D721Med (cell line): ENCODE measurements around the gene GSE1.
A peak's percentile ranks its signal among the peaks of the same experiment; 100 is the strongest.

Experiments used
- DNase-seq: peaks from one replicate; pipeline ENCODE4 v3.0.0; 2011; ENCODE audit warnings: low spot score; ENCODE audit not compliant: insufficient read length
- FAIRE-seq: peaks from 2 replicates; lab custom pipeline; 2011; peaks lifted over from hg19 to GRCh38; lab: Jason Lieb, UNC
- TF ChIP-seq, protein P1 (sequence below): IDR thresholded peaks from 2 replicates; pipeline ENCODE4 v1.5.1; 2012; ENCODE audit warnings: mild to moderate bottlenecking, control low read depth; ENCODE audit not compliant: insufficient read depth; ENCODE audit errors: missing control alignments

The GSE1 gene

DNA sequence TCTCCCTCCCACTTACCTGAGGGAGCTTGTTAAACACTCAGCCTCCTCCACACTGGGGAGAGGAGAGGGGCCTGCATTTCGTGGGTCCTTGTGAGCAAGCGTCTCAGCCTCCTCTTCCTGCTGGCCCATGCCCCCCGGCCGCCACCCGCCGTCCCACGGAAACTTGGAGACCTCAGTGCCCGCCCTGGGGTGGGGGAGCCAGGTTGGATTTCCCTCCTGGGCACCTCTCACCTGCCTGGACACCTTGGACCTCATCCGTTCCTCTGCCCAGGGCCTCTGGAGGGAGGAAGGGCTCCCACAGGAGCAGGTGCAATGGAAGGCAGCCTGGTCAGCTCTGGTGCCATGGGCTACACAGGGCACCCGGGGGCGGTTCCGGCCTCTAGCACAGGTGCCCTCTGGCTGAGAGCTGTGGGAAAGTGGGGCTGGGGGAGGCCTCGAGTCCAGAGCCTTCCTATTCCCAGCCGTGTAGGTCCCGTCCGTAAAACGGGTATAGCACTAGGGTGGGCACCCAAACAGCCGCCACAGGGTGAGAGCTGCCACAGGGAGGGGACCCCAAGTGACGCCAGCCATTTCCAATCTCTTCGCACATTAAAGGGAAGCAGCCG, 11.0 kb downstream of the GSE1 start:
- DNase-seq (no peak), FAIRE-seq (no peak)
- TF ChIP-seq, protein P1, sequence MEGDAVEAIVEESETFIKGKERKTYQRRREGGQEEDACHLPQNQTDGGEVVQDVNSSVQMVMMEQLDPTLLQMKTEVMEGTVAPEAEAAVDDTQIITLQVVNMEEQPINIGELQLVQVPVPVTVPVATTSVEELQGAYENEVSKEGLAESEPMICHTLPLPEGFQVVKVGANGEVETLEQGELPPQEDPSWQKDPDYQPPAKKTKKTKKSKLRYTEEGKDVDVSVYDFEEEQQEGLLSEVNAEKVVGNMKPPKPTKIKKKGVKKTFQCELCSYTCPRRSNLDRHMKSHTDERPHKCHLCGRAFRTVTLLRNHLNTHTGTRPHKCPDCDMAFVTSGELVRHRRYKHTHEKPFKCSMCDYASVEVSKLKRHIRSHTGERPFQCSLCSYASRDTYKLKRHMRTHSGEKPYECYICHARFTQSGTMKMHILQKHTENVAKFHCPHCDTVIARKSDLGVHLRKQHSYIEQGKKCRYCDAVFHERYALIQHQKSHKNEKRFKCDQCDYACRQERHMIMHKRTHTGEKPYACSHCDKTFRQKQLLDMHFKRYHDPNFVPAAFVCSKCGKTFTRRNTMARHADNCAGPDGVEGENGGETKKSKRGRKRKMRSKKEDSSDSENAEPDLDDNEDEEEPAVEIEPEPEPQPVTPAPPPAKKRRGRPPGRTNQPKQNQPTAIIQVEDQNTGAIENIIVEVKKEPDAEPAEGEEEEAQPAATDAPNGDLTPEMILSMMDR: no peak

DNA sequence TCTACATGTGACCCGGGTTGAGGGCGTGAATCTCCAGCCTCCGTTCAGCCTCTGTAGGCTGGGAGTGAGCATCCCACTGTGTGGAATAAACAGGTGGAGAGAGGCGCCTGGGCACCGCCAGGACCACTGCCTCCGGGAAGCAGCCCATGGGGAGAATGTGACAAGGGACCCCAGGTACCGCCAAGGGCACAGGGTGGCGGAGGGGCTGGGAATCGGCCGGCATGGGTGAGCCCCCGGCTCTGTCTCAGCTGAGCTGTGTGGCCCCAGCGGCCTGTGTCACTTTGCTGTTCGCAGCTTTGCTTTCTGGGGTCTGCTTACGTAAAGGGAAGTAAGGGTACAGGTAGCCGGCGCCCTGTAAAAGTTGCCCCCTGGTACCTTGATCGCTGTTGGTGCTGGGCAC, 11.5 kb downstream of the GSE1 start:
- no peak for DNase-seq
- TF ChIP-seq, protein P1: no peak
- no peak for FAIRE-seq

- FAIRE-seq (no peak), DNase-seq (peak; percentile 61)
- TF ChIP-seq, protein P1: no peak
These were observed 11.9 kb downstream of the GSE1 start for GRCh38 chr16:85625053-85625452.

- TF ChIP-seq, protein P1: no peak
- FAIRE-seq: no peak
- DNase-seq: no peak
These were observed 12.5 kb downstream of the GSE1 start for GRCh38 chr16:85625485-85626117.

DNA sequence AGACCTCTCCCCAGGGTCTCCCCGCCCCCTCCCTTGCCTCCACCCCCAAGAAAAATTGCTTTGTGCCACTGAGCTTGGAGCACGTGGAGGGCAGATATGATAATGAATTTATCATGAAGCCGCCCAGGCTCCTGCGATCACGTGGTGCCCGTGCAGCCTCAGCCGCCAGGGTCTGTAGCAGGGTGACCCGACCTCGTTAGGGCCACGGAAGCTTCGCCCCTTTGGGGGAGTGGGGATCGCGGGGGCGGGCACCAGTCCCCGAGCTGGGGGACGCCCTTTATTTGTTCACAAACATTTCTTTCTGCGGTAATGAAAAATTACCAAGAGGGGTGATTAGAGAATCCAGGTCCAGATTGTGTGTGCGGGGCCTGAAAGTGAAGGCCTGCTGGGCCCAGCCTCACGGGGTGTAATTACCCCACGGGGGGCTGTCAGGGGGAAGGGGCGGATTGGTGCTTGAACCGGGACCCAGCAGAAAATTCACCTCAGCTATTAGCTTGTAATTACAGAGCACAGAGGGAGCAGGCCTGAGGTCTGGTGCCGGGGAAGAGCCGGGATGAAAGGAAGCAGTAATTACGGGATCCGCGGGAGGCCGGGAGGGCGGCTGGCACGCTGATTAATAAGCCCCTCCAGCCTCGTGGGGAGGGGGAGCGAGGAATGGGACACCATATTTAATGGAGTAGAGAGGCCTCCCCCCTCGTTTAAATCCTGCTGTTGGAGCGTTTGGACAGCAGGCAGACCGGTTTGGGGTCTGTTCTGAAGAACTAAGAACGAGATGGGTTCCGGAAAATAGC, 13.3 kb downstream of the GSE1 start:
- DNase-seq (no peak), FAIRE-seq (no peak)
- TF ChIP-seq, protein P1: no peak

DNA sequence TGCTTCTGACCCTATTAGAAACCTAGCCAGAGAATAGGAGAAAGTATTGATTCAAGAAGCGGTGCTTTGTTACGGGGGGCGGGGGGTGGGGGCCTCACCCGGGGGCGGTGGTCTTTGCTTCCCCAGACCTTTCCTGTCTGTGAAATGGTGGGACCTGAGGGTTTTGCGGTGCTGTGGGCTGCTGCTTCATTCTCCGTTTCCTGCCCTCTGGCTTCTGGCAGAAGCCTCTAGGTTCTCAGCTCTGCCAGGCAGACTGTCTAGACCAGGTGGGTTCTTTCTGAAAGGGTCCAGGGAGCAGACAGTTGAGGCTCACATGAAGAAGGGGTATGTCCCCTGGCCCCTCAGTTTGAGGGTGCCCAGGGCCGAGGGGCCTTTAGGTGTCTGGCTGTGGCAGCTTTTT, 14.0 kb downstream of the GSE1 start:
- DNase-seq (no peak), FAIRE-seq (no peak)
- TF ChIP-seq, protein P1: no peak
